Memory B cell (primary cell): ENCODE results near the gene AHRR.
"Not testable (repeated sequence)": the region's sequence is repeated elsewhere in the genome, so short reads cannot be mapped to it uniquely, and the experiment has no call there.

Experiments
- ATAC-seq: fragments of 150-1000 bp; cut with Tn5 transposase; 2 replicates; pipeline ENCODE4 v1.10.0; 2021; ENCODE audit warnings: low read depth, mild to moderate bottlenecking, moderate library complexity
- DNase-seq, 2 donors: peaks; one replicate each; pipeline ENCODE4 v3.0.0; 2022; ENCODE audit warnings: low spot score in 2 of 2
- H3K27ac Mint-ChIP-seq: one replicate; pipeline ENCODE4 v1.8.0; 2022; ENCODE audit warnings: mild to moderate bottlenecking, moderate library complexity, mixed read lengths
- H3K27me3 Mint-ChIP-seq: one replicate; pipeline ENCODE4 v1.8.0; 2022; ENCODE audit warnings: mixed read lengths
- H3K36me3 Mint-ChIP-seq: one replicate; pipeline ENCODE4 v1.8.0; 2022; ENCODE audit warnings: mild to moderate bottlenecking, mixed read lengths
- H3K4me1 Mint-ChIP-seq: one replicate; pipeline ENCODE4 v1.8.0; 2022; ENCODE audit warnings: mixed read lengths
- H3K4me3 Mint-ChIP-seq: one replicate; pipeline ENCODE4 v1.8.0; 2022; ENCODE audit warnings: mild to moderate bottlenecking, moderate library complexity, mixed read lengths
- H3K9me3 Mint-ChIP-seq: one replicate; pipeline ENCODE4 v1.8.0; 2022; ENCODE audit warnings: mixed read lengths

The AHRR gene

GRCh38 chr5:387491-388265 lies 66.2 kb downstream of the AHRR start:
- H3K27me3 Mint-ChIP-seq = peaks cover 13% of the 10 kb centered on the region
- no peak for ATAC-seq
- H3K4me1 Mint-ChIP-seq = peaks cover 12% of the 10 kb centered on the region
- H3K27ac Mint-ChIP-seq = no peak overlapping the region
- H3K4me3 Mint-ChIP-seq = no peak overlapping the region
- peaks cover 11% of the 10 kb centered on the region for H3K9me3 Mint-ChIP-seq
- no peaks in the 10 kb centered on the region for H3K36me3 Mint-ChIP-seq
- DNase-seq = no peak

GRCh38 chr5:388266-389196 lies 67.0 kb downstream of the AHRR start:
- ATAC-seq (no peak), DNase-seq (no peak)
- no peak overlapping the region for H3K27ac Mint-ChIP-seq
- no peaks in the 10 kb centered on the region for H3K36me3 Mint-ChIP-seq
- H3K4me3 Mint-ChIP-seq = no peak overlapping the region
- H3K27me3 Mint-ChIP-seq = peaks cover 13% of the 10 kb centered on the region
- H3K4me1 Mint-ChIP-seq = peaks cover 19% of the 10 kb centered on the region
- H3K9me3 Mint-ChIP-seq = peaks cover 11% of the 10 kb centered on the region

GRCh38 chr5:389197-389821 lies 67.8 kb downstream of the AHRR start:
- no peak for ATAC-seq
- peaks cover 9% of the 10 kb centered on the region for H3K9me3 Mint-ChIP-seq
- peaks cover 13% of the 10 kb centered on the region for H3K27me3 Mint-ChIP-seq
- H3K4me1 Mint-ChIP-seq = peaks cover 19% of the 10 kb centered on the region
- no peak for DNase-seq
- no peaks in the 10 kb centered on the region for H3K36me3 Mint-ChIP-seq
- H3K4me3 Mint-ChIP-seq = no peak overlapping the region
- H3K27ac Mint-ChIP-seq = no peak overlapping the region

- DNase-seq (no peak), ATAC-seq (no peak)
- Mint-ChIP-seq H3K4me3 (no peak overlapping the region), H3K27ac (no peak overlapping the region), H3K9me3 (peaks cover 9% of the 10 kb centered on the region), H3K4me1 (peaks cover 19% of the 10 kb centered on the region), H3K36me3 (no peaks in the 10 kb centered on the region), H3K27me3 (peaks cover 13% of the 10 kb centered on the region)
Observed at GRCh38 chr5:389891-390622, 68.5 kb downstream of the AHRR start.

GRCh38 chr5:390623-391491 lies 69.3 kb downstream of the AHRR start:
- Mint-ChIP-seq H3K4me3 (peak overlapping the region; percentile 39), H3K9me3 (peaks cover 4% of the 10 kb centered on the region), H3K4me1 (peaks cover 19% of the 10 kb centered on the region), H3K27me3 (peaks cover 13% of the 10 kb centered on the region), H3K36me3 (no peaks in the 10 kb centered on the region), H3K27ac (no peak overlapping the region)
- no peak for DNase-seq
- peak; percentile 41 for ATAC-seq

GRCh38 chr5:392431-392988 lies 71.0 kb downstream of the AHRR start:
- DNase-seq = no peak
- Mint-ChIP-seq H3K27ac (peak overlapping the region; percentile 49), H3K4me3 (peak overlapping the region; percentile 54), H3K36me3 (no peaks in the 10 kb centered on the region), H3K9me3 (no peaks in the 10 kb centered on the region), H3K27me3 (peaks cover 13% of the 10 kb centered on the region), H3K4me1 (peaks cover 19% of the 10 kb centered on the region)
- peak; percentile 84 for ATAC-seq

- Mint-ChIP-seq H3K27ac (no peak overlapping the region), H3K4me3 (no peak overlapping the region), H3K27me3 (peaks cover 6% of the 10 kb centered on the region), H3K36me3 (no peaks in the 10 kb centered on the region), H3K4me1 (peaks cover 16% of the 10 kb centered on the region), H3K9me3 (no peaks in the 10 kb centered on the region)
- DNase-seq (no peak), ATAC-seq (no peak)
Observed at GRCh38 chr5:393846-394275, 72.3 kb downstream of the AHRR start.

GRCh38 chr5:394671-395155 lies 73.2 kb downstream of the AHRR start:
- H3K27ac Mint-ChIP-seq = no peak overlapping the region
- DNase-seq = no peak
- no peaks in the 10 kb centered on the region for H3K36me3 Mint-ChIP-seq
- no peak for ATAC-seq
- H3K4me1 Mint-ChIP-seq = peaks cover 18% of the 10 kb centered on the region
- H3K9me3 Mint-ChIP-seq = no peaks in the 10 kb centered on the region
- peaks cover 4% of the 10 kb centered on the region for H3K27me3 Mint-ChIP-seq
- H3K4me3 Mint-ChIP-seq = no peak overlapping the region

GRCh38 chr5:395156-395920 lies 73.8 kb downstream of the AHRR start:
- DNase-seq (no peak), ATAC-seq (no peak)
- peaks cover 22% of the 10 kb centered on the region for H3K4me1 Mint-ChIP-seq
- no peaks in the 10 kb centered on the region for H3K9me3 Mint-ChIP-seq
- H3K27me3 Mint-ChIP-seq = peaks cover under 1% of the 10 kb centered on the region
- H3K36me3 Mint-ChIP-seq = no peaks in the 10 kb centered on the region
- no peak overlapping the region for H3K4me3 Mint-ChIP-seq
- no peak overlapping the region for H3K27ac Mint-ChIP-seq

GRCh38 chr5:395921-396530 lies 74.5 kb downstream of the AHRR start:
- Mint-ChIP-seq H3K9me3 (no peaks in the 10 kb centered on the region), H3K27me3 (no peaks in the 10 kb centered on the region), H3K4me1 (peaks cover 22% of the 10 kb centered on the region), H3K27ac (no peak overlapping the region), H3K36me3 (no peaks in the 10 kb centered on the region), H3K4me3 (no peak overlapping the region)
- DNase-seq = no peak
- no peak for ATAC-seq

GRCh38 chr5:396531-396961 lies 75.0 kb downstream of the AHRR start:
- H3K9me3 Mint-ChIP-seq = no peaks in the 10 kb centered on the region
- H3K27ac Mint-ChIP-seq = no peak overlapping the region
- peaks cover 23% of the 10 kb centered on the region for H3K4me1 Mint-ChIP-seq
- no peaks in the 10 kb centered on the region for H3K27me3 Mint-ChIP-seq
- H3K4me3 Mint-ChIP-seq = no peak overlapping the region
- ATAC-seq (no peak), DNase-seq (no peak)
- no peaks in the 10 kb centered on the region for H3K36me3 Mint-ChIP-seq

GRCh38 chr5:398141-398474 lies 76.6 kb downstream of the AHRR start:
- ATAC-seq, H3K36me3 Mint-ChIP-seq, H3K9me3 Mint-ChIP-seq, DNase-seq, H3K27me3 Mint-ChIP-seq, H3K4me3 Mint-ChIP-seq, H3K27ac Mint-ChIP-seq: not testable (repeated sequence)
- peaks cover 26% of the 10 kb centered on the region for H3K4me1 Mint-ChIP-seq
